Colonic mucosa (tissue), 4 donors: ENCODE data around the gene ATAD1. TPM values are rescaled to one million over a fixed set of nuclear protein-coding genes. Genes with fewer than 3 reads are reported as not detected.

Experiments
- DNase-seq: peaks from one replicate; pipeline ENCODE4 v3.0.0-alpha.2; 2020
- H3K27ac ChIP-seq: fragments of 200-600 bp; one replicate; pipeline ENCODE4 v1.8.0; 2021
- H3K27me3 ChIP-seq: fragments of 200-600 bp; one replicate; pipeline ENCODE4 v1.8.0; 2021
- H3K36me3 ChIP-seq: fragments of 200-600 bp; one replicate; pipeline ENCODE4 v1.8.0; 2021
- H3K4me1 ChIP-seq: fragments of 200-600 bp; one replicate; pipeline ENCODE4 v1.8.0; 2021; ENCODE audit warnings: mild to moderate bottlenecking
- H3K4me3 ChIP-seq: fragments of 200-600 bp; one replicate; pipeline ENCODE4 v1.8.0; 2021
- H3K9ac ChIP-seq, 2 donors: one replicate each; pipeline ENCODE4 v1.7.0; 2013; ENCODE audit warnings: control low read depth in 2 of 2, low read depth in 2 of 2, low read length in 2 of 2
- H3K9me3 ChIP-seq: fragments of 200-600 bp; one replicate; pipeline ENCODE4 v1.8.0; 2021
- CTCF ChIP-seq: fragments of 200-600 bp; IDR thresholded peaks from one replicate; pipeline ENCODE4 v1.8.0; 2022; ENCODE audit warnings: antibody characterized with exemption, mild to moderate bottlenecking
- intact Hi-C: fragments of 100-400 bp; cut with DNase I; formaldehyde crosslinking; loops from one replicate; pipeline ENCODE4 v1.14.1; 2022
- total RNA-seq, 2 donors: library from RNA; stranded (reverse); fragmentation: NEBNext Ultra II Directional in 1 of 2; extraction: Animal tissue kit (Norgen Biotek cat#: 25700) in 1 of 2; gene quantifications; one replicate each; pipeline ENCODE4 v1.2.1, GENCODE V29; 2021
- donor health status: healthy.
- donor health status: DM: no; HTN: no; CAD: no.
- donor health status: DM: no; HTN: no; CAD: no.

Gene ATAD1
- total RNA-seq, 2 donors from 2014 or later, result 38.1 to 59.9 TPM

GRCh38 chr10:87723500-87723899, 94.5 kb downstream of the ATAD1 start:
- Histone ChIP-seq H3K4me1 (no peaks in the 10 kb centered on the region), H3K27me3 (no peaks in the 10 kb centered on the region), H3K36me3 (no peaks in the 10 kb centered on the region), H3K27ac (peak overlapping the region; percentile 61), H3K4me3 (no peak overlapping the region), H3K9me3 (no peaks in the 10 kb centered on the region), H3K9ac (peak overlapping the region in 1 of 2 donors; percentile 80)
- TF ChIP-seq CTCF, result no peak
- intact Hi-C loops, result no loop called here
- DNase-seq, result peak; percentile 37

GRCh38 chr10:87722716-87723115, 95.3 kb downstream of the ATAD1 start:
- Histone ChIP-seq H3K27me3 (no peaks in the 10 kb centered on the region), H3K9me3 (no peaks in the 10 kb centered on the region), H3K4me3 (no peak overlapping the region), H3K9ac (peak overlapping the region; percentile 12 to 80), H3K27ac (peak overlapping the region; percentile 61), H3K36me3 (no peaks in the 10 kb centered on the region), H3K4me1 (no peaks in the 10 kb centered on the region)
- no peak for TF ChIP-seq CTCF
- peak; percentile 23 for DNase-seq
- intact Hi-C loops, result no loop called here

- DNase-seq, result no peak
- Histone ChIP-seq H3K9me3 (no peaks in the 10 kb centered on the region), H3K27me3 (no peaks in the 10 kb centered on the region), H3K36me3 (no peaks in the 10 kb centered on the region), H3K9ac (no peak overlapping the region), H3K4me3 (no peak overlapping the region), H3K27ac (no peak overlapping the region), H3K4me1 (no peaks in the 10 kb centered on the region)
- intact Hi-C loops, result no loop called here
- TF ChIP-seq CTCF, result no peak
These were observed 96.2 kb downstream of the ATAD1 start for GRCh38 chr10:87721781-87722180.

- Histone ChIP-seq H3K27ac (no peak overlapping the region), H3K36me3 (no peaks in the 10 kb centered on the region), H3K4me3 (no peak overlapping the region), H3K4me1 (no peaks in the 10 kb centered on the region), H3K27me3 (no peaks in the 10 kb centered on the region), H3K9me3 (no peaks in the 10 kb centered on the region), H3K9ac (no peak overlapping the region)
- no peak for TF ChIP-seq CTCF
- no peak for DNase-seq
- intact Hi-C loops, result no loop called here
These were observed 97.4 kb downstream of the ATAD1 start for GRCh38 chr10:87720665-87721064.

GRCh38 chr10:87716348-87716670, 101.7 kb downstream of the ATAD1 start:
- no peak overlapping the region for H3K27ac ChIP-seq
- no peak for DNase-seq

More at GRCh38 chr10:87716348-87716670, 101.7 kb downstream of the ATAD1 start:
- Histone ChIP-seq H3K9me3 (no peaks in the 10 kb centered on the region), H3K4me1 (no peaks in the 10 kb centered on the region), H3K27me3 (no peaks in the 10 kb centered on the region), H3K4me3 (no peak overlapping the region), H3K9ac (no peak overlapping the region), H3K36me3 (no peaks in the 10 kb centered on the region)
- intact Hi-C loops, result no loop called here
- no peak for TF ChIP-seq CTCF
